DMS53 (cell line): Measurements from ENCODE around the gene KLK6.
"Not testable (repeated sequence)": the region's sequence is repeated elsewhere in the genome, so short reads cannot be mapped to it uniquely, and the experiment has no call there.

Source experiments
- DNase-seq: peaks from one replicate; lab custom pipeline; 2025; lab: John Stamatoyannopoulos, UW

The KLK6 gene

DNA sequence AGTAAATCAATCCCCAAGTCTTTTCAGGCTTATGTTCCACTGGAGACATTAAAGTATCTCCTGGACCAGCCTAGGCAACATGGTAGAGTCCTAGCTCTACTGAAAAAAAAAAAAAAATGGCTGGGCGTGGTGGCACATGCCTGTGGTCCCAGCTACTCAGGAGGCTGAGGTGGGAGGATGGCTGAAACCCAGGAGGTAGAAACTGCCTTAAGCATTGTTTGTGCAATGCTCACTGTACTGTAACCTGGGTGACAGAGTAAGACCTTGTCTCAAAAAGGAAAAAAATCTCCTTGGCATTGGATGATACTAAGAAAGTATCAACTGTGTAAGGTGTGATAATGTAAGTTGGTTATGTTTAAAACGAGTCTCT lies 23.3 kb upstream of the KLK6 start:
- no peak for DNase-seq

DNA sequence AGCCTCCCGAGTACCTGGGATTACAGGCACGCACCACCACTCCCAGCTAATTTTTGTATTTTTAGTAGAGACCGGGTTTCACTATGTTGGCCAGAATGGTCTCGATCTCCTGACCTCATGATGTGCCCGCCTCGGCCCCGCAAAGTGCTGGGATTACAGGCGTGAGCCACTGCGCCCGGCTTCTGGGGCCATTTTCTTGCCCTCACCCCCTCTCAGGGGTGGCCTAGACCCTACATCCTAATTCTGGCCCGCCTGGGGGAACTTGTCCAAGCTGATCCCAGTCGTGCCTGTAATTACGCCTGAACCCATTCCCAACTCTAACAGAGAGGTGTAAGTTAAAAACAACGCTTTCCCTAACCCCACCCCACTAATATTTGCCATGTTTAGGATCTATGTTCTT lies 15.0 kb upstream of the KLK6 start:
- not testable (repeated sequence) for DNase-seq

DNA sequence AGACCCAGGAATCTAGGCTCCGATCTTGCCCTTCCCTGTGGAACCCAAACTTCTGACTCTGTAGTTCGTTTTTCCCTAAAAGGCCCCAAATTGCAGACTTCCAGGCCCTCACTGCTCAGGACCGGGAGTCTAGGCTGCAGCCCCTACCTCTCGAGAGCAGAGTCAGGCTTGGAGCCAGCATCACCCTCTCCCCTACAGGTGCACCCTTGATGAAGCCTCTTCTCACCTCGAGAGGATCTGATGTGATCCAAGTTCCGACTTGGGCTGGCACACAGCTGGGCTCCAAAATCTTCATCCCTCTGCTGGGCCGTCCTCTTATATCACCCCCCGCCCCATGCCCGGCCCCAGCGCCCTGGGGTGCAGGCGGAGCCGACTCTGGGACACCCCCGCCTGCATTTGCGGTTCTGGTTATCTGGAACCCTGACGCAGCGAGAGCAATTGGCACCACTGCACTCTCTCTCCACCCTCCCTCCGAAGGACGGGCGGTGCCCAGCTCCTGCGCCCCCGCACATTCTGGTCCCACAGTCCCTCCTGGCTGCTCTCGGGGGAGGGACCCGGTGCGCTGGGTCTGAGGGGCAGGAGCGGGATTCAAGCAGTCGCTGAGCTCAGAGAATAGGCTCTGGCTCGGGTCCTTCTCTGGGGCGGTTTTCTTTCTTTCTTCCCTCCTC lies 14.4 kb upstream of the KLK6 start, which contains the start of gene KLK7:
KLK7 (minus strand) TSS at position 293 of the 668 bp plus-strand sequence. CDS start 1,518 bp downstream, outside the sequence.
- DNase-seq = no peak

DNA sequence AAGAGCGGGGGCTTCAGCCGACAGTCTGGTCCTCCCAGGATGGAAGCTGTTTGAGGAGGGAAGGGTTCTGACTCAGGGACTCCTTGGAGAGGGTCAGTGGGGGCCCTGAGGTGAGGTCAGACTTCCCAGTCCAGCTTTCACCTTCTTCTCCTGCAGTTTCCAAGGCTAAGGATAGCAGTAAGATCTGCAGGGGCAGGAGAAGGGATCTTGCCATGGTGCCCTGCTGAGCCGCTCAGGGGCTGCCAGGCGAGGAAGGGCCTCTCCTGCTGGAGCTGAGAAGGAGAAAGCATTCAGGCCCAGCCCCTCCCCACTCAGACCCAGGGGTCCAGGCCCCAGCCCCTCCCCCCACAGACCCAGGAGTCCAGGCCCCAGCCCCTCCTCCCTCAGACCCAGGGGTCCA lies 12.8 kb upstream of the KLK6 start:
- no peak for DNase-seq

DNA sequence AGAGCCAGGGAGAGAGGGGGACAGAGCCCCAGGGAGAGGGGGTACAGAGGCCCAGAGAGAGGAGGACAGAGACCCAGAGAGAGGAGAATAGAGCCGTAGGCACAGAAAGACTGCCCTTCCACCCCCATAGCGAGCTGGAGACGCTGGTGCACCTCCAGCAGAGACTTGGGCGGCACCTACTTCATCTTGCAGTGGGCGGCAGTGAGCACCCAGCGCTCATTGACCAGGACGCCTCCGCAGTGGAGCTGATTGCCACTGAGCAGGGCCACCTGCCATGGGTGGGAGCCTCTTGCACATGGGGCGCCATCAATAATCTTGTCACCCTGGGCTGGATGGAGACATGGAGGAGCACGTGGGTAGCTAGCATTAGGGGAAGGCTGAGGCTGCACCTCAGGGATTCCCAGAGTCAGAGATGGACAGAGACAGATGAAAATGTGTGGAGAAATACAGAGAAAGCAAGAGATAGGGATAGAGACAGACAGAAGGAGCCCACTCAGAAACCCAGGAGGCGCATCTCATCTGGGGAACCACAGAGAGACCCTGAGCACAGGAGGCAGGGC lies 12.3 kb upstream of the KLK6 start:
- DNase-seq = no peak

DNA sequence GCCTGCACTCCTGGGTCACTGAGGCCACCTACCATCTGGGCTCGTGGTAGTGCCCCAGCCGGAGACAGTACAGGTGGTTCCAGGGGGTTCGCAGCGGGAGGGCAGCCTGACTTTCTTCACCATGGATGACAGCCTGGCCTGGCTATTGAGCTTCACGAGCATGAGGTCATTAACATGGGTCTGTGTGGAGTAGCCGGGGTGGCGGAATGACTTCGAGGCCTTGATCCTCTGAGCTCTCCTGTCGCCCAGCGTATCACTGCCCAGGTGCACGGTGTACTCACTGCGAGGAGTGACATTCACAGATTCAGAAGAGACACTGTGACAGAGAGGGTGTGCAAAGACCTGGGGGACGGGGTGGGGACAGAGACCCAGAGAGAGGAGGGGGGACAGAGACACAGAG lies 10.8 kb upstream of the KLK6 start:
- peak; percentile 25 for DNase-seq

DNA sequence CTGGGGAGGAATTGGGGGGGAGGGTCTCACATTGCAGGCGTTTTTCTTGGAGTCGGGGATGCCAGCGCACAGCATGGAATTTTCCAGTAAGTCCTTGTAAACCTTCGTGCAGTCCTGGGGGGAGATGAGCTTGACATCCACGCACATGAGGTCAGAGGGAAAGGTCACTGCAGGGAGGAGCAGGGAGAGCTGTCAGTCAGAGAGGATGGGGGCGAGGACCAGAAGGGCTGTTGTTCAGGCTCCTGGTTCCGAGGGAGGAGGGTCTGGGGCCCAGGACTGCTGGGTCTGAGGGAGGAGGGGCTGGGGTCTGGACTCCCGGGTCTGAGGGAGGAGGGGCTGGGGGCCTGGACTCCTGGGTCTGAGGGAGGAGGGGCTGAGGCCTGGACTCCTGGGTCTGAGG lies 10.4 kb upstream of the KLK6 start:
- no peak for DNase-seq

DNA sequence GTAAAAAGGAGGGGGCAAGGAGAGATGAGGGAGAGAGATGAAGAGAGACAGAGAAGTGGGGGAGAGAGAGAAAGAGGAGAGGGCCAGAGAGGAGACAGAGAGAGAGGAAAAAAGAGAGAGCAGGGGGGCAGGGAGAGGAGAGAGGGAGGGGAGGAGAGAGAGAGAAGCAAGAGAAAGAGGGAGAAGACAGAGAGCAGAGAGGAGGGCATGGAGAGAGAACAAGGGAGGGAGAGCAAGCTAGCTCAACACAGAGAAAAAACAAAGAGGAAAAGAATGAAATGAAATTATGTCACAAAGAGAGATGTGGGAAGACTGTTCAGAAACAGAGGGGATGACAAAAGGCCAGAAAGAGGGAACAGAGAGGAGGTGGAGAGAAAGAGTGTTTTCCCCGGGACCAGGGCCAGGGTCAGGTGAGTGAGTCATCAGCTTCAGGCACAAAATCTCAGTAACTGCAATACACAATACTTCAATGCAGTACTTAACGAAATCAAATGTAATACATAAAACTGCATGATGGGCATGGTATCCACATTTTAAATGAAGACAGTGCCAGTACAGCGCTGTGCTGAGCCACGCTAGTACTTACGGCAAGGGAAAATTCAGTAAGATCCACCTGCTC lies 9.5 kb upstream of the KLK6 start:
- no peak for DNase-seq

DNA sequence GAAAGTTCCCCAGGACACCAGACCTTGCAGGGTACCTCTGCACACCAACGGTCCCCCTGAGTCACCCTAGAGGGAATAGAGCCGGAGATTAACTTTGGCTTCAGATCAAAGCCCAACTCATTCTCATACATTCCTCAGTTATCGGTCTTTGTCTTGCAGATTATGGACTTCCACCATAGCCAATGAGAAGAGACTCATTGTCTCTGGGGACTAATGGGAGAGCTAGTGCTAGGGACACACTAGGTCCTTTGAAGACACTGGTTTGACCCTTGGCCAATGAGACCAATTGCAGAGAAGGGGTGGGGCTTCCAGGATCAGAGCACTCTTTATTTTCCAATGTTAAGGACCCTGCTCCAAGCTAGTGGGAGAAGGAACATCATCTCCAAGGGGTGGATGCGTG lies 8.2 kb upstream of the KLK6 start:
- no peak for DNase-seq

DNA sequence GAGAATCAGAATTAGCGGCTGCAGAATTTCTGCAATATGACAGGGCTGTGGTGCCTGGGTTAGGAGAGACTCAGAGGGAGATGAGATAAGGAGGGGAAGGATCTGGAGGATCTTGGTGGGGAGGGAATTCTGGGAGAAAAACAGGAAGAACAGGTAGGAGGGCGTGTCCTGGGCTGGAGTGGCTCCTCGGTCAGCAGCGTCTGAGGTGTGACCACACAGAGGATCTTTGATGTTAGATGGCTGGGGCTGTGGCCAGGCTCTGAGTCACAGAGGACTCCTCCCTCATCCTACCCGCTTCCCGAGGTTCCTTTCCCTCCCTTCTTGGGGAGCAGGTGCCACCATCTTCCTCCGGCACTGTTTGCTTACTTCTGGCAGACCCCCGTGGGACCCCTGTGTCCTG lies 6.4 kb upstream of the KLK6 start:
- DNase-seq = peak; percentile 57

DNA sequence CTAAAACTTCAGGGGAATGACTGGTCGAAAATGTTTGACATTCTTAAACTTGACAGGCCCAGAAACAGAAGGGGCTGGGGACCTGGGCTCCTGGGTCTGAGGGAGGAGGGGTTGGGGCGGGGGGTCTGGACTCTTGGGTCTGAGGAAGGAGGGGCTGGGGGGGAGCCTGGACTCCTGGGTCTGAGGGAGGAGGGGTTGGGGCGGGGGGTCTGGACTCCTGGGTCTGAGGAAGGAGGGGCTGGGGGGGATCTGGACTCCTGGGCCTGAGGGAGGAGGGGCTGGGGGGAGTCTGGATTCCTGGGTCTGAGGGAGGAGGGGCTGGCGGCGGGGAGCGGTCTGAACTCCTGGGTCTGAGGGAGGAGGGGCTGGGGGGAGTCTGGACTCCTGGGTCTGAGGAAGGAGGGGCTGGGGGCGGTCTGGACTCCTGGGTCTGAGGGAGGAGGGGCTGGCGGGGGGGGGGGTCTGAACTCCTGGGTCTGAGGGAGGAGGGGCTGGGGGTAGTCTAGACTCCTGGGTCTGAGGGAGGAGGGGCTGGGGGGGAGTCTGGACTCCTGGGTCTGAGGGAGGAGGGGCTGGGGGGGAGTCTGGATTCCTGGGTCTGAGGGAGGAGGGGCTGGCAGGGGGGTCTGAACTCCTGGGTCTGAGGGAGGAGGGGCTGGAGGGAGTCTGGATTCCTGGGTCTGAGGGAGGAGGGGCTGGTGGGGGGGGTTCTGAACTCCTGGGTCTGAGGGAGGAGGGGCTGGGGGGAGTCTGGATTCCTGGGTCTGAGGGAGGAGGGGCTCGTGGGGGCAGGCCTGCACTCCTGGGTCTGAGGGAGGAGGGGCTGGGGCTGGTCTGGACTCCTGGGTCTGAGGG lies 5.5 kb upstream of the KLK6 start:
- DNase-seq = no peak

DNA sequence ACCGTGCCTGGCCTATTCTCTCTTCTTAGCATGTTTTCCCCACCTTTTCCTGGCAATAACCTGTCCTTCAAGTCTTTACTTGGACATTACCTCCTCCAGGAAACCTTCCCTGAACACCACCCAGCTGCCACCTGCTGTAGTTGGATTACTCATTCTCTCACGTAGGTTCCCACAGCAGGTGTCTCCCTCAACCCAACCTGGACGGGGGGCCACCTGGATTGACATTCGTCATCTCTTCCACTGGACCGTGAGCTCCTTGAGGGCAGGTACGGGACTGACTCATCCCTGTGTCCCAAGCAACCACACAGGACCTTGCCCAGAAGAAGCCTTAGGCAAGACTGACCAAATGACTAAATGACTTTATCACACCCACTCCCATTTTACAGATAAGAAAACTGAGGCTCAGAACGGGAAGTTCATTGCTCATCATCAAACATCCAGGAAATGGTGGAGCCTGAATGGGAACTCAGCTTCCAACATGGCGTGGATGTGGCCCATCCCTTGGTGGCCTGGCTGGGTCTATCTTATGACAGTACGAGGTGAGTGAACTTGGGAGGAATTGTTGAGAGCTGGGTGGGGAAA lies 3.5 kb upstream of the KLK6 start:
- DNase-seq = peak; percentile 64

DNA sequence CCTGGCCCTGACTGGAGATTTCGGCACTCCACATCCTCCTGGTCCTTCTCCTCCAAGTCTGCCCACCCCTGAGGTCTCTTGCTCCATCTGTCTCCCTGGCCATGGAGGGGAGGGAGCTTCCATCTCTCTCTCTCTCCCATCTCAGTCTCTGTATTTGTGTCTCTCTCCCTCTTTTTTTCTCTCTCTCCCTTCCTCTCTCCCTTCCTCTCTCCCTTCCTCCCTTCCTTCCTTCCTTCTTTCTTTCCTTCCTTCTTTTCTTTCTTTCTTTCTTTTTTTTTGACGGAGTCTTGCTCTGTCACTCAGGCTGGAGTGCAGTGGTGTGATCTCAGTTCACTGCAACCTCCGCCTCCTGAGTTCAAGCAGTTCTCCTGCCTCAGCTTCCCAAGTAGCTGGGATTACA lies 419 bp upstream of the KLK6 start:
- not testable (repeated sequence) for DNase-seq

DNA sequence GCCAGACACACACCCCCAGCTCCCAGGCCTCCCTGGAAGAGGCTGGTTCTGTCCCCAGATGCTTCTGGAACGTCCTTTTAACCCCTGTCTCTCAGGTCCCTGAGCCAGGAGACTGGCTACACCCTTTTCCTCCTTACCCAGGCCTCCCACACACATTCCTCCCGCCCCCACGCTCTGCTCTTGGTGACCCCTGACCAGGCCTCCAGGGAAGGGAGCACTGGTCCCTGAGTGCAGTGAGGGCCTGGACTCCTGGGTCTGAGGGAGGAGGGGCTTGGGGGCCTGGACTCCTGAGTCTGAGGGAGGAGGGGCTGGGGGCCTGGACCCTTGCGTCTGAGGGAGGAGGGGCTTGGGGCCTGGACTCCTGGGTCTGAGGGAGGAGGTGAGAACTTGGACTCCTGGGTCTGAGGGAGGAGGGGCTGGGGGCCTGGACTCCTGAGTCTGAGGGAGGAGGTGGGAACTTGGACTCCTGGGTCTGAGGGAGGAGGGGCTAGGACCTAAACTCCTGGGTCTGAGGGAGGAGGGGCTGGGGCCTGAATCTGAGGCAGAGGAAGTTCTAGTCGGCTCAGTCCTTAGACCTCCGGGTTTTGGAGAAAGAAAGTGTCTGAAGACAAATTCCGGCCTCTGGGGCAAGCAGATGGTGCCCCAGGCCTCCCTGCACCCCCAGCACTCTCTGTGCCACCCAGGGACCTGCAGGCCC lies 527 bp downstream of the KLK6 start:
- DNase-seq = no peak

DNA sequence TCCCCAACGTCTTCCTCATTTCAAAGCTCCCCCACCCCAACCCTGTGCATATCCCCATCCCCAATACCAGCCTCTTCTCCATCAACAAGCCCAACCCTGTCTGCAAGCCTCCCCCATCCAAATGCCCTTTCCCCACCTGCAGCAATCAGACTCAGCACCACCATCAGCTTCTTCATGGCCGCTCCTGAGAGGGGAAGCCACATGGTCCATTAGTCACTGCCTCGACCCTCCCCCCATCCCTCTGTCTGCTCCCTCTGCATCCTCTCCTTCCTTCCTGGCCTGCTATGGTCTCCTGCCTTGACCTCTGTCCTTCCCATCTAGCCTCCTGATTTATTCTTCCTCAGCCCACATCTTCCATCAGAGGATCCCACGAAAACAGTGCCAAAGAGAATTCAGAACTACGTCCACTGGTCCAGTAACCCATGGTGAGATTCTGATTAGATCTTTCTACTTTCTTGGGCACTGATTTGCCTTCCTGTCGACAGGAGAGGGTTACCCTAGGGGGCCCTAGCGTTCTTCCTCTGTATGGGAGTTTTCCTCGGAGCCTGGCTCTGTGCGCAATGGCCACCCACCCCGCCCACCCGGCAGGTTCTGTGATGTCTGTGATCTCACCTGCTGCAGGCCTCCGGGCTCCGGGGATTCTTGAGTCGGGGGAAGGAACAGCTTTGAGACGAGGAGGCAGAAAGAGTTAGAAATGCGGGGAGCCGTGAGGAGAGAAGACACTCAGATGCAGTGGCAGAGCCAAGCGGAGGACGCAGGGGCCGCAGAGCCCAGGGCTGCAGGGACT lies 1.3 kb downstream of the KLK6 start:
- no peak for DNase-seq

DNA sequence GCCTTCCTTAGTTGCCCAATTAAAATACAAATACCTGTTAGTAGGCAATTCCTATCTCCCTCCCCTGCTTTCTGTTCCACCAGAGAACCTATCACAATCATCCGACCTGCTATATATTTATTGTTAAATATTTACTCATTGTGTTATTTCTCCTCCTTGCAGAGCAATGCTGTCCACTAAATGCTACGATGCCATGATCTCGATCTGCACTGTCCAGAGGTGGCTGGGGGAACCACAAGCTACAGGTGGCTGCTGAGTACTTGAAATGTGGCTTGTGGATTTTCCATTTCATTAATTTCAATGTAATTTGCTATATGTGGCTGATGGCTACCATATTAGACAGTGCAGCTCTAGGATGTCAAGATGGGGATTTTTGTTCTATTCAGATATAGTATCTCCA lies 5.1 kb downstream of the KLK6 start:
- no peak for DNase-seq

DNA sequence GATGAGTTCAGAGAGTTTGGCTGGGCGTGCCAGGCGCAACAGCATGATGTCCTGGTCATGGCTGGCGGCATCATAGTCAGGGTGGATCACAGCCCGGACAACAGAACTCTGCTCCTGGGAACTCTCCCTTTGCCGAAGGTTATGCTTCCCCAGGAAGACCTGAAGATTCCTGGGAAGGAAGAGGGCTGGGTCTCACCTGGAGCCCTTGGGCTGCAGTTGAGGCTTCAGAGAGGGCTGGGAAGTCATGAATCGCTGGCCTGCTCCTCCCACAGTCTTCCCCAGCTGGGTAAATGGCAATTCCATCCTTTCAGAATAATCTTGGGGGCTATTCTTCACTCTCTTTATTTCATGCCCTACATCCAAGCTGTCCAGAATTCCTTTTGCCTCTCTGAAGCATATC lies 6.0 kb downstream of the KLK6 start:
- DNase-seq = no peak

DNA sequence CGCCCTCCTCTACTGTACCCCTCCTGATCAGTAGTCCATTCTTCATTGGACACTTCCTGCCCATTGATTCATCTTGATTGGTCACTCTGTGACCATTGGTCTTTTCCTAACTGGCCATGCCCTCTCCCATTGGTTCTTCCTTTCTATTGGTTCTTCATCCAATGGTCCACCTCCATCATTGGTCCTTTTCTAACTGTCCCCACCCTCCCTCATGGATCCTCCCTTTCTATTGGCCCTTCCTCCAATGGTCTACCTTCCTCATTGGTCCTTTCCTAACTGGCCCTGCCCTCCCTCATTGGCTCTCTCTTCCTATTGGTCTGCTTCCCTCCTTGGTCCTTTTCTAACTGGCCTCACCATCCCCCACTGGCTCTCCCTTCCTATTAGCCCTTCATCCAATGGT lies 7.1 kb downstream of the KLK6 start:
- no peak for DNase-seq

DNA sequence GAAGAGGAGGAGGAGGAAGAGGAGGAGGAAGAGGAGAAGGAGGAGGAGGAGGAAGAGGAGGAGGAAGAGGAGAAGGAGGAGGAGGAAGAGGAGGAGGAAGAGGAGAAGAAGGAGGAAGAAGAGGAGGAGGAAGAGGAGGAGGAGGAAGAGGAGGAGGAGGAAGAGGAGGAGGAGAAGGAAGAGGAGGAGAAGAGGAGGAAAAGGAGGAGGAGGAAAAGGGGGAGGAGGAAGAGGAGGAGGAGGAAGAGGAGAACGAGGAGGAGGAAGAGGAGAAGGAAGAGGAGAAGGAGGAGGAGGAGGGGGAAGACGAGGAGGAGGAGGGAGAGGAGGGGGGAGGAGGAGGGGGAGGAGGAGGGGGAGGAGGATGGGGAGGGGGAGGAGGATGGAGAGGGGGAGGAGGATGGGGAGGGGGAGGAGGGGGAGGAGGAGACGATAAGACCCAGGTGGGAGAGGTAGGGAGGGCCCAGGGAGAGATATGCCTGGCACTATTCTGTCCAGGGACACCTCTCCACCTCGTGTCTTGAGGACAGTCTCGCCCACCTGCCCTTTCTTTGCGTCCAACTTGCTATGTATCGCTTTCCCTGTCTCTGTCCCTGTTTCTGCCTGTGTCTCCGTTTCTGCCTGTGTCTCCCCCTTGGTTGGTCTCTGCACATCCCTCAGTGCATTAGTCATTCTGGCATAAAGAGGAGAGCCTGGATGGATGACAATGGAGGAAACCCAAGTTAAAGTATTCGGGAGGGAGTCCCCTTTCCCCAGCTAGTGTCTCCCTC lies 9.5 kb downstream of the KLK6 start:
- peak; percentile 37 for DNase-seq

DNA sequence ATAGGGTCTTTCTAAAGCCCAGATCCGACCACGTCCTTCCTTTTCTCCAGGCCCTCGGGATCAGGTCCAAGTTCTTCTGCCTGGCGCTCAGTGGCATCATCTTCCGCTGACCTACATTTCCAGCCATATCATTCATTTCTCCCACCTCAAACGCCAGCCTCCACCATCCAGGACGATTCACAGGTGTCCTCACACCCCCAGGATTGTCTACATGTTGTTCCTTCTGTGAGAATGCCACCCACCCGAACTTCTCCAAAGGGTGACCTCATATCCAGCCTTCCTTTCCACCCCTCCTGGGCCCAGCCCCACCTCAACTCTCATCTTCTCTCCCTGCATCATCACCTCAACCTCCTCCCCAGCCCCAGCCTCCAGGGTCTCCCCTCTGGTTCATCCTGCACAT lies 11.8 kb downstream of the KLK6 start:
- no peak for DNase-seq
